Measurements from ENCODE around the gene CDHR2.

- TF ChIP-seq, protein P1, sequence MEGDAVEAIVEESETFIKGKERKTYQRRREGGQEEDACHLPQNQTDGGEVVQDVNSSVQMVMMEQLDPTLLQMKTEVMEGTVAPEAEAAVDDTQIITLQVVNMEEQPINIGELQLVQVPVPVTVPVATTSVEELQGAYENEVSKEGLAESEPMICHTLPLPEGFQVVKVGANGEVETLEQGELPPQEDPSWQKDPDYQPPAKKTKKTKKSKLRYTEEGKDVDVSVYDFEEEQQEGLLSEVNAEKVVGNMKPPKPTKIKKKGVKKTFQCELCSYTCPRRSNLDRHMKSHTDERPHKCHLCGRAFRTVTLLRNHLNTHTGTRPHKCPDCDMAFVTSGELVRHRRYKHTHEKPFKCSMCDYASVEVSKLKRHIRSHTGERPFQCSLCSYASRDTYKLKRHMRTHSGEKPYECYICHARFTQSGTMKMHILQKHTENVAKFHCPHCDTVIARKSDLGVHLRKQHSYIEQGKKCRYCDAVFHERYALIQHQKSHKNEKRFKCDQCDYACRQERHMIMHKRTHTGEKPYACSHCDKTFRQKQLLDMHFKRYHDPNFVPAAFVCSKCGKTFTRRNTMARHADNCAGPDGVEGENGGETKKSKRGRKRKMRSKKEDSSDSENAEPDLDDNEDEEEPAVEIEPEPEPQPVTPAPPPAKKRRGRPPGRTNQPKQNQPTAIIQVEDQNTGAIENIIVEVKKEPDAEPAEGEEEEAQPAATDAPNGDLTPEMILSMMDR (IDR thresholded peaks at IDR 0.05; ENCODE audit: low read length) = no peak
- TF ChIP-seq EZH2phosphoT487 (IDR thresholded peaks at IDR 0.05; ENCODE audit: low read length) (no peak), EZH2 (optimal IDR thresholded peaks at IDR 0.05; ENCODE audit: low read depth, low read length) (no peak)
Observed at GRCh38 chr5:176548967-176549444, at the start of gene CDHR2.

All from MM.1S (cell line).